Mammary microvascular endothelial cell (primary cell): ENCODE results near the gene HCLS1. TPM values are rescaled to one million over a fixed set of nuclear protein-coding genes. Genes with fewer than 3 reads are reported as not detected.

Experiments
- total RNA-seq: library from RNA; depleted of rRNA; stranded (reverse); fragments of >200 nt; gene quantifications from 2 replicates; pipeline ENCODE4 v1.2.3, GENCODE V29; 2015

The HCLS1 gene, protein sequence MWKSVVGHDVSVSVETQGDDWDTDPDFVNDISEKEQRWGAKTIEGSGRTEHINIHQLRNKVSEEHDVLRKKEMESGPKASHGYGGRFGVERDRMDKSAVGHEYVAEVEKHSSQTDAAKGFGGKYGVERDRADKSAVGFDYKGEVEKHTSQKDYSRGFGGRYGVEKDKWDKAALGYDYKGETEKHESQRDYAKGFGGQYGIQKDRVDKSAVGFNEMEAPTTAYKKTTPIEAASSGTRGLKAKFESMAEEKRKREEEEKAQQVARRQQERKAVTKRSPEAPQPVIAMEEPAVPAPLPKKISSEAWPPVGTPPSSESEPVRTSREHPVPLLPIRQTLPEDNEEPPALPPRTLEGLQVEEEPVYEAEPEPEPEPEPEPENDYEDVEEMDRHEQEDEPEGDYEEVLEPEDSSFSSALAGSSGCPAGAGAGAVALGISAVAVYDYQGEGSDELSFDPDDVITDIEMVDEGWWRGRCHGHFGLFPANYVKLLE
- 82.7 and 84.5 TPM in 2 replicates for total RNA-seq

DNA sequence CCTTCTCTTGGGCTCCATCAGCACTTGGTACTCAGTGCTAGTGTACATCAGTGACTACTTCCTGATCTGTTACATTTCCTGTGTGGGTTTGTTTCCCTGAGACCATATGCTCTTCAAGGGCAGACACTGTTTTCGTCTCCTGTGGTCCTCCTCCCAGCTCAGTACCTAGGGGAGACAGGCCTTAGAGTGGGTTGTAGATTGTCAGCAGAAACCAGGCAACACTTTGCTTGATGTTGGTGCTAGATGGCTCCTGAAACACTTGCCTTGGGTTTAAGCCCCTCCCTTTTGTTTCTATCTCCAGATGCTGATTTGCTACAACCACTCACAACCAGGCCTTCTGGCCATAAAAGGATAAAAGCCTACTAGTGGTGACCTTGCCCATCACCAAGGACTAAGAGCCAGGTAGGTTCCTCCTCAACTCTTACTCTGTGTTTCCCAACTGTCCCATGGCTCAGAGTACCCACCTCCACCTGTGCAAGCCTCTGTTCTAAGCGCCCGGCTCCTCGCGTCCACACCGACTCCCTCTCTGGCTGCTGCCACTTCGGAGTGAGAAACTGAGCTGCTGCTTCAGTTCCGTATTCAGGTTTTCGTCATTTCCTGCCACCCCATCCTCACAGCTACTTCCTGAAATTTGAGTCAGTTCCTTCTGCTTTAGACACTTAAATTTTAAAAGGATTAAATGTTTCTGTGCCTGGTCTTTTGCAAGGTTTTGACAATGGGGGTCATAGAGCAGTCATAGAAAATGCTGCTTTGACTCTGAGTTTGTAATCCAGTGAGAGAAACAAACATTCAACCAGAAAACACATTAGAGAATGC, at the start of gene HCLS1:
TSS of gene HCLS1 (minus strand) at position 548 of the 816 bp plus-strand sequence. CDS start 2,556 bp downstream, outside the sequence.

DNA sequence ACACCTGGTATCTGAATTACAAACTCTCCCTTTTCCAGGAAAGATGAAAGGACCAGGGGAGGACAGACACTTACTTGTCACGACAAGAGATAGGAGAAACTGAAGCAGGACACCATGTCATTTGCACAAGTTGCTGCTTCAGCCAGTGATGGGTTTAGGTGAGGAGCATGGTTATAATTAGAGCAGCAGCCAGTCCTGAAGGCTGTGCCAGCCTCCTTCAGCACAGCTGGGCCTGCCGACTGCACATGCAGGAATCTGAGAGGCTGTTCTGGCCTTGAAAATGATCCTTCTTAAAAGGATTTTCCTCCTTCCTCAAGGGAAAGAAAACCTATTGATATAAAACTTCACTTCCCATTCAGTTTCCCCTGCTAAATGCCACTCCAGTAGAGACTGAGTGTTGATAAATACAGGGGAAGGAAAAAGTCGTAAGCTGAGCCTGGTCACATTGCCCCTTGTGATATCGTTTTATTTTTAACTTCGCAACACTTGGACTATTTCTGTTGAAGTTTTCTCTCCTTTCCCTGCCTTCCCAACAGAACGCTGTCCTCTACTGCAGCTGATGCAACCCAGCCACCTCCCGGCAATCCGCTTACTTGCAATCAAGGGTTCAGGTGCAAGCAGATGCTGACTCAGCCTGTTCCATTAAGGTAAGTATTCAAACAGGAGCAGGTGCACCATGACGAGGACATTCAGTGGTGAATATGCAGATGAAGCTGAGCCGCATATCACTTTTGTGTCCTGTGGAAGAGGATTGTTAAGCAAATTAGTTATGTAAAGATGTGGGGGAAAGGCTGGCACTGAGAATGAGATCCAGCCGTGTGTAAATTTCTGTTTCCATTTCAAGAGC, 67.6 kb downstream of the HCLS1 start, which contains the start of gene FBXO40:
TSS of gene FBXO40 (plus strand) at position 524 of the 847 bp plus-strand sequence. CDS start 27,197 bp downstream, outside the sequence.

Other genes with a start within 250 kb of the HCLS1 start
- gene POLQ, start 114.9 kb downstream of the HCLS1 start, total RNA-seq, result 5.4 and 5.8 TPM in 2 replicates
- gene ARGFX, start 93.0 kb downstream of the HCLS1 start, total RNA-seq, result not detected in 2 replicates
- not detected in 2 replicates for gene FBXO40, start 67.5 kb downstream of the HCLS1 start, total RNA-seq
- gene GOLGB1, start 88.8 kb upstream of the HCLS1 start, total RNA-seq, result 18.8 and 19.1 TPM in 2 replicates
- 10.0 and 15.5 TPM in 2 replicates for gene IQCB1, start 174.2 kb upstream of the HCLS1 start, total RNA-seq
- 0.60 and 1.3 TPM in 2 replicates for gene EAF2, start 174.3 kb upstream of the HCLS1 start, total RNA-seq
- 0.10 TPM in 1 of 2 replicates, not detected in the other for gene SLC15A2, start 233.5 kb upstream of the HCLS1 start, total RNA-seq